ENCODE results near the gene TGFBI. TPM values are rescaled to one million over a fixed set of nuclear protein-coding genes. Genes with fewer than 3 reads are reported as not detected.

TGFBI gene
- total and polyA plus RNA-seq, 8 donors = 3.7 to 50.1 (median 14.3) TPM

DNA sequence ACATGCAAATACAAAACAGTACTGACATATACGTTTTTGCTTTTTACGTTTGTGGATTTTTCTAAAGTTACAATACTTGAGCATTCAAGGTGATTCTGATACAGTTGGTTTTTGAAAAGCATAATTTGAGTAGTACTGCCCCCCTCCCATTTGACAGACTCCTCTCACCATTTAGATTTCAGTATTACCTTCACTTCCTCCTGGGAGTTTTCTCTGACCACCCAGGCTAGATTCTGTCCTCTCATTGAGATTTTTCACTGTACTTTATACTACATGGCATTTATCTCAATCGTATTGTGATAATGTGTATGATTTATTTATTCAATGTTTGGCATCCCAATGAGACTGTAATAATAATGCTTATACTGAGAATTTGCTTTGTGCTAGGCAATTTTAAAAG lies 71.1 kb downstream of the TGFBI start:
- Histone ChIP-seq H3K27ac (no peak overlapping the region), H3K4me3 (no peak overlapping the region), H3K4me1 (peaks cover 5% of the 10 kb centered on the region in 3 donors), H3K27me3 (no peaks in the 10 kb centered on the region), H3K9me3 (no peaks in the 10 kb centered on the region), H3K36me3 (no peaks in the 10 kb centered on the region)
- ATAC-seq (no peak), FAIRE-seq (no peak), DNase-seq (no peak)
- no peak for TF ChIP-seq CTCF (IDR thresholded peaks at IDR 0.05)
- WGBS, 2 donors = 60 to 65% methylated on average over 3 of the region's 3 CpGs
- intact Hi-C loops (cut with DNase I) = no loop called here

GRCh38 chr5:136101884-136102283 lies 73.1 kb downstream of the TGFBI start:
- WGBS, 2 donors = 96 to 100% methylated on average over 1 of the region's 1 CpG
- no peak for FAIRE-seq

GRCh38 chr5:136103118-136103517 lies 74.3 kb downstream of the TGFBI start:
- no peaks in the 10 kb centered on the region for H3K9me3 ChIP-seq
- no peak for TF ChIP-seq CTCF (IDR thresholded peaks at IDR 0.05)
- intact Hi-C loops (cut with DNase I) = no loop called here
- no peaks in the 10 kb centered on the region for H3K27me3 ChIP-seq
- no peak for DNase-seq
- no peaks in the 10 kb centered on the region for H3K36me3 ChIP-seq
- no peak for FAIRE-seq
- H3K4me3 ChIP-seq = no peak overlapping the region
- WGBS, 2 donors = 91 to 95% methylated on average over 1 of the region's 1 CpG
- H3K27ac ChIP-seq = no peak overlapping the region
- H3K4me1 ChIP-seq = peaks cover 1 to 11% (median 7%) of the 10 kb centered on the region in 3 donors
- no peak for ATAC-seq

More at GRCh38 chr5:136101884-136102283, 73.1 kb downstream of the TGFBI start:
- intact Hi-C loops (cut with DNase I) = no loop called here
- no peak for ATAC-seq
- H3K4me3 ChIP-seq = no peak overlapping the region
- H3K4me1 ChIP-seq = peaks cover 0 to 5% (median 0%) of the 10 kb centered on the region in 3 donors
- no peaks in the 10 kb centered on the region for H3K36me3 ChIP-seq
- no peak for DNase-seq
- H3K27ac ChIP-seq = no peak overlapping the region
- H3K27me3 ChIP-seq = no peaks in the 10 kb centered on the region
- no peak for TF ChIP-seq CTCF (IDR thresholded peaks at IDR 0.05)
- H3K9me3 ChIP-seq = no peaks in the 10 kb centered on the region

DNA sequence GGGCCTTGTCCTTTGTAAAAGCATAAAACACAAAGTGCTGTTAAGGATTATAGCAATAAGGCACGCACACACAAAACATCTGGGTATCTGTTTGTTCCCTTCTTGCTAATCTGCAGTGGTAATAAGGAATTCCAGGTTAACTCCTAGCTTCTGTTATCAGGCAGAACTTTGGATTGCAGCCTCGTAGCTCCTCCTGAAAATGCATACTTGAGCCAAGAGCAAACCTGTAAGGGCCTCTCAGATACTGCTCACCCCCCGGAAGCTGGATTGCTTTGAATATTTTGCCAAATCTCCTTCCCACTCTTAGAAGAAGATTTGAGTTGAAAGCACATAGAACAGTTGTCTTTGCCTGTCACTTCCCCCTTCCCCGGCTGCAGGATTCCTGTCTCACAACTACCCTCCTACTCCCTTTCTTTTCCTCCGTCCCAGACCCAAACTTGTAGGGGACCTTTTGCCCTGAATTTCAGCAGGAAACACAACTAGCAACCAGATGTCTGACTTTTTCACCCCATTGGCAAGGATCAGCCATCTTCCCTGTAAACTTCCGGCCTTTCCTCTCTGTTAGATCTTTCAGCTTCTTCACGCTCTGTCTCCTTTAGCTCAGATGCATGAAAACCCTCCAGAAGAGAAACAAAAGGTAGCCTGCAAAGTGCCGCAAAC lies 75.6 kb downstream of the TGFBI start:
- TF ChIP-seq CTCF (IDR thresholded peaks at IDR 0.05) = no peak
- no peak for FAIRE-seq

DNA sequence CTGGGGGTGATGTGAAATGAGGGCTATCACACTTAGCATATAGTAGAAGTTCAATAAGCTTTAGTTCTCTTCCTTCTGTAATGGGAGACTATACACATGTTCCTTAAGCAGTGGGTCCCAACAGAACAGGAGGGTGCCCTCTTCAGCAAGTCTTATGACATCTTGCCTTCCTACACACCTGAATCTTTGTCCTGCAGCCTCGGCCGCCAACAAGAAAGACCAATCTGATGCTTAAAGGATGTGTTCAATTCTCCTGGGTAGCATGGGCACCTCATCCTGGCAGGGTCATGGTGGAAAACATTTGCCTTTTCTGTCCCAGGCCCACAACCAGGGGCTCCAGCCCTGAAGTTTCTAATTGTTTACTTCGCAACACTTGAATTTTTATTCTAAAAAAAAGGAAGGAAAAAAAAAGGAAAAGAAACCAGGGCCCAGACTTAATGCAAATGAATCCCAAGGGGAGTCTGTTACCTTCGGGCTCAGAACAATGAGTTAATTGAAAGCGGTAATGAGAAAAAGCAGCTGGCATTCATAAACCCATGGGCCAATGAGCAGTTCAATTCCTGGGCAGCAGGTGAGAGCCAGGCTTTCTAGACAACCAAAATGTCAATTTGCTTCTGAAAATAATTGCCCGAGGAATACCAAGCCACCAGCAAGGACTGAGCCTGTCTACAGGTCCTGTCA lies 77.7 kb downstream of the TGFBI start:
- no peak overlapping the region for H3K27ac ChIP-seq
- DNase-seq (no peak), ATAC-seq (no peak), FAIRE-seq (no peak)
- H3K36me3 ChIP-seq = no peaks in the 10 kb centered on the region
- TF ChIP-seq CTCF (IDR thresholded peaks at IDR 0.05) = no peak
- 82 to 86% methylated on average over 6 of the region's 6 CpGs for WGBS, 2 donors
- H3K27me3 ChIP-seq = no peaks in the 10 kb centered on the region
- no peak overlapping the region for H3K4me3 ChIP-seq
- intact Hi-C loops (cut with DNase I) = no loop called here
- no peaks in the 10 kb centered on the region for H3K9me3 ChIP-seq
- H3K4me1 ChIP-seq = peaks cover 4 to 11% (median 9%) of the 10 kb centered on the region in 3 donors

More for the DNA sequence above, 75.6 kb downstream of the TGFBI start:
- no peaks in the 10 kb centered on the region for H3K36me3 ChIP-seq
- peaks cover 4 to 11% (median 9%) of the 10 kb centered on the region in 3 donors for H3K4me1 ChIP-seq
- H3K27ac ChIP-seq = no peak overlapping the region
- no peaks in the 10 kb centered on the region for H3K9me3 ChIP-seq
- DNase-seq (no peak), ATAC-seq (no peak)
- WGBS, 2 donors = 59 to 61% methylated on average over 8 of the region's 8 CpGs
- no peaks in the 10 kb centered on the region for H3K27me3 ChIP-seq
- no peak overlapping the region for H3K4me3 ChIP-seq
- intact Hi-C loops (cut with DNase I) = no loop called here

Measured in pancreas (tissue), 10 donors.